Skeletal muscle cell (primary cell): ENCODE data around the gene CHRM5.

Experiments
- DNase-seq: peaks from one replicate; pipeline ENCODE4 v3.0.0-alpha.2; 2010; ENCODE audit warnings: low read depth
- H3K4me3 ChIP-seq: 2 replicates; pipeline ENCODE4 v1.5.1; 2011; ENCODE audit warnings: low read depth, mild to moderate bottlenecking, control low read depth, low read length, moderate library complexity

Gene CHRM5, protein sequence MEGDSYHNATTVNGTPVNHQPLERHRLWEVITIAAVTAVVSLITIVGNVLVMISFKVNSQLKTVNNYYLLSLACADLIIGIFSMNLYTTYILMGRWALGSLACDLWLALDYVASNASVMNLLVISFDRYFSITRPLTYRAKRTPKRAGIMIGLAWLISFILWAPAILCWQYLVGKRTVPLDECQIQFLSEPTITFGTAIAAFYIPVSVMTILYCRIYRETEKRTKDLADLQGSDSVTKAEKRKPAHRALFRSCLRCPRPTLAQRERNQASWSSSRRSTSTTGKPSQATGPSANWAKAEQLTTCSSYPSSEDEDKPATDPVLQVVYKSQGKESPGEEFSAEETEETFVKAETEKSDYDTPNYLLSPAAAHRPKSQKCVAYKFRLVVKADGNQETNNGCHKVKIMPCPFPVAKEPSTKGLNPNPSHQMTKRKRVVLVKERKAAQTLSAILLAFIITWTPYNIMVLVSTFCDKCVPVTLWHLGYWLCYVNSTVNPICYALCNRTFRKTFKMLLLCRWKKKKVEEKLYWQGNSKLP

DNA sequence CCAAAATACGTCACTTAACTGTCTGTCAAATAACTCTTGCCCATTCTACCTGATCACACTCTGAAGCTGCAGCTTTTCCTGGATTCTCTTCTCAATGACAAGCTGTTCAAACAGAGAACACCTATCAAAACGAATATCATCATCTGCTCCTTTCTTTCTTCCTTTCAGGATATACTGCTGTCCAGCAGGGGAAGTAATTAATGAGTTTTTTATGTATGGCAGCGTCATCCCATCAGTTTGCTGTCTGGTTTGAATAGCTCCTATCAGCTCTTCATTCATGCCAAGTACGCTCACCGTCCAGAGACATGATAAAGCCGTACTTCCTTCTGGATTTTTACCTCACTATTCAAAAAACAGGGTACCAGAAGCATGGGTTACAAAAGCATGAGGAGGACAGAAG lies at the start of gene CHRM5:
CHRM5 (plus strand) TSS at position 274 of the 400 bp plus-strand sequence. CDS start 94,221 bp downstream, outside the sequence.
- H3K4me3 ChIP-seq = no peak within 1 kb of the TSS
- DNase-seq = no peak

DNA sequence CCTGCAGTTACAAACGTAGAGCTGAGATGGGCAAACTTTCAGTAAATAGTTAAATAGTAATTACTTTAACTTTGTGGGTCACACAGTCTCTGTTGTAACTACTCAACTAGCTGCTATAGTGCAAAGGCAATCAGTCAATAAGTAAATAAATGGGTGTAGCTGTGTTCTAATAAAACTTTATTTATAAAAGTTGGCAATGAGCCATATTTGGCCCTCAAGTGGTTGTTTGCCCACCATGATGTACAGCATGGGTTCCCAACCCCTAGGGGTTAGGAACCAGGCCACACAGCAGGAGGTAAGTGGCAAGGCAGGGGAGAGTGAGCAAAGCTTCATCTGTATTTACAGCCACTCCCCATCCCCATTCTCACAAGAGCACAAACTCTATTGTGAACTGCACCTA lies 44.9 kb upstream of the CHRM5 start:
- no peak for DNase-seq
- no peak overlapping the region for H3K4me3 ChIP-seq

DNA sequence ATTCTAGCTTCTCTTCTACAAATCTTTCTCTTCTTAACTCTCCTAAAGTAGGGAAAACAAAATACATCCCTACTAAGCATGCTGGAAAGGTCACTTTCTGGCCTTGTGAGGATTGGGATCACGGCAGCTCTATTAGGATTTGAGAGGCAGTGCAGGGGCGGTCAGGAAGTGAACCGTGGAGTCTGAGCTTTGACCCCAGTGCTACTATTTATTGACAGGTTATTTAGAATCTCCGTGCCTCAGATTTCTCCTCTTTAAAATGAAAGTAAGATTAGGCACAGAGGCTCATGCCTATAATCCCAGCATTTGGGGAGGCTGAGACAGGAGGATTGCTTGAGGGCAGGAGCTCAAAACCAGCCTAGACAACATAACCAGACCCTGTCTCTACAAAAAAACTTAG lies 42.0 kb upstream of the CHRM5 start:
- H3K4me3 ChIP-seq = no peak overlapping the region
- no peak for DNase-seq

DNA sequence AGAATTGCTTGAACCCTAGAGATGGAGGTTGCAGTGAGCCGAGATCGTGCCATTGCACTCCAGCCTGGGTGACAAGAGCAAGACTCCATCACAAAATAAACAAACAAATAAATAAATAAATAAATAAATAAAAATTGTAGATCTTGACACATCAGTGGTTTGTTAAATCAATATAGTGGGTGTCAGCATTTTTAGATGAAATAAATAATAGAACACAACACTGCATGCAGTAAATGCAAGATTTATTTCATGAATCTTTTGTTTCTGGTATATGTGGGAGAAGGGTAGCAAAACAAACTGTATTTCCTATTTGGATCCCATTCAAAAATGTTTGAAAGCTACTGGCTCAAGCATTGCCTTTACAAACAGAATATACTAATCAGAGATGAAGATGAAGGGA lies 35.6 kb upstream of the CHRM5 start:
- DNase-seq = no peak
- H3K4me3 ChIP-seq = no peak overlapping the region

- no peak overlapping the region for H3K4me3 ChIP-seq
- DNase-seq = no peak
Measured at GRCh38 chr15:33934396-33934795, 33.9 kb upstream of the CHRM5 start.

- no peak overlapping the region for H3K4me3 ChIP-seq
- DNase-seq = no peak
Measured at GRCh38 chr15:33934921-33935320, 33.4 kb upstream of the CHRM5 start.

GRCh38 chr15:33941279-33942063 lies 26.8 kb upstream of the CHRM5 start:
- DNase-seq = no peak
- no peak overlapping the region for H3K4me3 ChIP-seq

DNA sequence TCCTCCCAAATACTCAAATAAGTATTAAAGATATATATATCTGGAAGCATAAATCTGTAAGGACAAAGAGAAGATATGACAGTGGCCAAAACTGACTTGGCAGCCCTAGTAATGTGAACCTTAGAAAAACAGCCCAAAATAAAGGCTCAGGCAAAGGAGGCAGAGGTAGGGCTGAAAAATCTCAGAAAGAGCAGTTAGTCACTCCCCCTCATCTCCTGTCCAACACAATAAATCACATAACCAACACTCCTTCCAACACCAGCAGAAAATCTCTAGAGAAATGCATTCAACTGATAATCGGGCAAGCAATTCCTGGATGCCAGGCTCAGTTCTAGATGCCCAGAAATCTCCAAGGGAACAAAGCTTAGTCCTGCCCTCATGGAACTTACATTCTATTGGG lies 22.1 kb upstream of the CHRM5 start:
- H3K4me3 ChIP-seq = no peak overlapping the region
- no peak for DNase-seq

DNA sequence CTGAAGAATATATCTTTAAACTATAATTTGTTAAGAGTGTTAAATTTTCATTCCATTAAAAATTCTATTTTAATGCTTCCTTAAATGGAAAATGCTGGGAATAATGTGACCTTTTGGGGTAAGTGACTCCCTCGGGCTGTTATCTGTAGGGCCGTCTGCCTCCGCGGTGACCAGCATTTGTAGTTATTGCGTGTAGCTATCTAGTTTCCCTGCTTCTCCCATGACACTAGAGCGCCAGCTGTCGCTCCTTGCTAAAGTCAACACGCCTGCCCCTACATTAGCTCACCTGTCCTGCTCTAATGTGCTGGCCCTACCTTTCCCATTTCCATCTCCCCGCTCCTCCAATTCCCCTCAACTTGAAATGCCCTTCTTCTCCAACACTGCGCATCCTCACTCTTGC lies 12.4 kb upstream of the CHRM5 start:
- no peak for DNase-seq
- no peak overlapping the region for H3K4me3 ChIP-seq

GRCh38 chr15:33956397-33956796 lies 11.9 kb upstream of the CHRM5 start:
- no peak overlapping the region for H3K4me3 ChIP-seq
- DNase-seq = no peak

DNA sequence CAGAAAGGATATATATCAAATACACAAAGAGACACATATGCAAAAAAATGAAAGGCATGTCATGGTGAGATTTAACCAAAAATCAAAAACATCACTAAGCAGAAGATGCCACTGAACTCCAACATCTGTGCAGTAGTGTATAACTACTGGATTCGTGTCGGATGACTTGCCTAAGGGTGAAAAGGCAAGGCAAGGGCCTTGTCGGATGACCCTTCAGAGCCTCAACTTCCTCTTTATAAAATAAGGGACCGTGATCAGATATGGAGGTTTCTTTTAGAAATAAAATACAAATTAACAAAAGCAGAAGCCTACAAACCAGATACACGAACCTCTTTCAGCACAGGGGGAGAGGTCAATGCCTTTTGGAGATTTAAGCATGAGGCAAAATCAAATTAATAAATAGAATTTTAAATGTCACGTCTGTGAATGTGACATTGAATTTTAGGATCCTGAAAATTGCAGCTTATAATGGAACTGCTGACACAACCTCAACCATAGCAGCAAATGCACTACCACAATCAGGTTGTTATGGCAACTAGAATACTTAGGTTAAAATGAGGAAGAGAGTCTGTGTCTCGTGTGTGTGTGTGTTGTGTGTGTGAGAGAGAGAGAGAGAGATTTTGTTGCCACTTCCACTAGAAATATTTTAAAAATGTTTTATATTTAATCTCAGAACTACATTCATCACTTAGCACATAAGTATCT lies 8.3 kb upstream of the CHRM5 start:
- DNase-seq = no peak
- H3K4me3 ChIP-seq = no peak overlapping the region

- no peak overlapping the region for H3K4me3 ChIP-seq
- no peak for DNase-seq
Measured at GRCh38 chr15:33960549-33960935, 7.8 kb upstream of the CHRM5 start.

- DNase-seq = no peak
- no peak overlapping the region for H3K4me3 ChIP-seq
Measured at GRCh38 chr15:33963831-33964664, 4.2 kb upstream of the CHRM5 start.

DNA sequence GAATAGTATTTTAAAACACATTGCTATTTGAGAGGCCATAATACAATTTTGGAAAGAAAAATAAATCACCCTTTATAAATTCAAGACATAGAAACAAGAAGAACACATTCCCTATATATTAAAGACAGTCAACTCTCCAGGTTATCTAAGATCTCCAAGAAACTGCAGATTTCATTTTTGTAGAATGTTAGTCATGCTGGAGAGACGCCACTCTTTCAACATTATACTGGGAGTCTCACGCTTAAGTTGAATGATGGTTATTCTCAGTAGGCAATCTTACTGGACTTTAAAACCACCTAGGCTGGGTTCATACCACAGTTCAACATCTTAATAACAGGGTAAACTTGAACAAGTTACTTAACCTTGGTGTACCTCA lies 3.6 kb upstream of the CHRM5 start:
- DNase-seq = no peak
- H3K4me3 ChIP-seq = no peak overlapping the region

- no peak overlapping the region for H3K4me3 ChIP-seq
- no peak for DNase-seq
Measured at GRCh38 chr15:33968821-33969220, 524 bp downstream of the CHRM5 start.

- no peak overlapping the region for H3K4me3 ChIP-seq
- no peak for DNase-seq
Measured at GRCh38 chr15:33971811-33972210, 3.5 kb downstream of the CHRM5 start.

DNA sequence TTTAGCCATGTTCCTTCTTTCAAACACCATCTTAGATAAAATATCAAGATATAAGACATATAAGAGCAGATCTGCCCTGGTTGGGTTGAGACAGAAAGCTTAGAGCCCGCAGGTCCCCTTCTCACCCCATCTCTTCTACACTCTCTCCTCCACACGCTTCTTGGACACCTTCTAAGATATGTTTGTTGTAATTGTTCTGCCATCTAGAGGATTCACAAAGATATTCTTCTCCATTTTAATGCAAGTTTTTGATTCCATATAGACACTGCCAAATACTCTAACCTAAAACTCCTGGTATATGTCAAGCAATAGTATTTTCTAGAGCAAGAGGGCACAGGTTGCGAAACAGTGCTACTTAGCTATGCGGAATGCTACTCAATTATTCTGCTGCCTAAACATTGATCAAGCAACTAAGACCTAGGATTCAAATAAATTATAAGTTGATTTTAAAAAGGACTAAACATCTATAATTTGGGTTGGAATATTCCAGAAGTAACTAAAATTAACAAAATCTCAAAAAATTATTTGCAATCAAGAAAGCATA lies 6.8 kb downstream of the CHRM5 start:
- DNase-seq = no peak
- no peak overlapping the region for H3K4me3 ChIP-seq

GRCh38 chr15:33980159-33980558 lies 11.9 kb downstream of the CHRM5 start:
- no peak overlapping the region for H3K4me3 ChIP-seq
- no peak for DNase-seq

GRCh38 chr15:33982516-33982915 lies 14.2 kb downstream of the CHRM5 start:
- no peak for DNase-seq
- no peak overlapping the region for H3K4me3 ChIP-seq
